ENCODE data around the gene RHBDL1. TPM values are rescaled to one million over a fixed set of nuclear protein-coding genes. Genes with fewer than 3 reads are reported as not detected.

Gene RHBDL1
- total RNA-seq, 2 donors from 2014 or later: 2.9 to 5.4 TPM

- Mint-ChIP-seq H3K9me3 (no peaks in the 10 kb centered on the region), H3K27me3 (no peaks in the 10 kb centered on the region), H3K4me3 (peak overlapping the region; percentile 82), H3K4me1 (peaks cover 9% of the 10 kb centered on the region), H3K36me3 (ENCODE audit: low read depth) (no peaks in the 10 kb centered on the region), H3K27ac (no peak overlapping the region)
- no peak for ATAC-seq (replicated peaks)
Measured at GRCh38 chr16:692356-693108, 17.1 kb downstream of the RHBDL1 start.

- Mint-ChIP-seq H3K9me3 (no peaks in the 10 kb centered on the region), H3K4me1 (peaks cover 9% of the 10 kb centered on the region), H3K4me3 (peak overlapping the region; percentile 82), H3K27ac (no peak overlapping the region), H3K36me3 (ENCODE audit: low read depth) (no peaks in the 10 kb centered on the region), H3K27me3 (no peaks in the 10 kb centered on the region)
- ATAC-seq (replicated peaks): no peak
Measured at GRCh38 chr16:693364-693763, 17.9 kb downstream of the RHBDL1 start.

GRCh38 chr16:693766-694165 lies 18.3 kb downstream of the RHBDL1 start:
- peak overlapping the region; percentile 82 for H3K4me3 Mint-ChIP-seq
- no peak for ATAC-seq (replicated peaks)

GRCh38 chr16:694187-694862 lies 18.9 kb downstream of the RHBDL1 start:
- Mint-ChIP-seq H3K4me3 (peak overlapping the region; percentile 90), H3K27ac (no peak overlapping the region), H3K9me3 (no peaks in the 10 kb centered on the region), H3K4me1 (peaks cover 9% of the 10 kb centered on the region), H3K27me3 (no peaks in the 10 kb centered on the region), H3K36me3 (ENCODE audit: low read depth) (no peaks in the 10 kb centered on the region)
- no peak for ATAC-seq (replicated peaks)

More at GRCh38 chr16:693766-694165, 18.3 kb downstream of the RHBDL1 start:
- H3K9me3 Mint-ChIP-seq: no peaks in the 10 kb centered on the region
- H3K36me3 Mint-ChIP-seq (ENCODE audit: low read depth): no peaks in the 10 kb centered on the region
- H3K4me1 Mint-ChIP-seq: peaks cover 9% of the 10 kb centered on the region
- no peak overlapping the region for H3K27ac Mint-ChIP-seq
- no peaks in the 10 kb centered on the region for H3K27me3 Mint-ChIP-seq

GRCh38 chr16:694863-695354 lies 19.4 kb downstream of the RHBDL1 start:
- H3K4me1 Mint-ChIP-seq: peaks cover 9% of the 10 kb centered on the region
- peak overlapping the region; percentile 90 for H3K27ac Mint-ChIP-seq
- H3K4me3 Mint-ChIP-seq: peak overlapping the region; percentile 90
- ATAC-seq (replicated peaks): no peak
- H3K36me3 Mint-ChIP-seq (ENCODE audit: low read depth): no peaks in the 10 kb centered on the region
- no peaks in the 10 kb centered on the region for H3K27me3 Mint-ChIP-seq
- no peaks in the 10 kb centered on the region for H3K9me3 Mint-ChIP-seq

- ATAC-seq (replicated peaks): peak; percentile 86
- peak overlapping the region; percentile 90 for H3K27ac Mint-ChIP-seq
Measured at GRCh38 chr16:695355-696089, 20.1 kb downstream of the RHBDL1 start.

GRCh38 chr16:698911-699671 lies 23.6 kb downstream of the RHBDL1 start:
- H3K4me3 Mint-ChIP-seq: peak overlapping the region; percentile 12
- H3K27ac Mint-ChIP-seq: no peak overlapping the region
- H3K36me3 Mint-ChIP-seq (ENCODE audit: low read depth): no peaks in the 10 kb centered on the region
- ATAC-seq (replicated peaks): no peak
- peaks cover 4% of the 10 kb centered on the region for H3K27me3 Mint-ChIP-seq
- H3K4me1 Mint-ChIP-seq: no peaks in the 10 kb centered on the region
- H3K9me3 Mint-ChIP-seq: no peaks in the 10 kb centered on the region

More at GRCh38 chr16:695355-696089, 20.1 kb downstream of the RHBDL1 start:
- no peaks in the 10 kb centered on the region for H3K9me3 Mint-ChIP-seq
- no peaks in the 10 kb centered on the region for H3K27me3 Mint-ChIP-seq
- H3K4me3 Mint-ChIP-seq: peak overlapping the region; percentile 90
- H3K4me1 Mint-ChIP-seq: peaks cover 9% of the 10 kb centered on the region
- no peaks in the 10 kb centered on the region for H3K36me3 Mint-ChIP-seq (ENCODE audit: low read depth)

- Mint-ChIP-seq H3K36me3 (ENCODE audit: low read depth) (no peaks in the 10 kb centered on the region), H3K4me3 (no peak overlapping the region), H3K27me3 (peaks cover 4% of the 10 kb centered on the region), H3K9me3 (no peaks in the 10 kb centered on the region), H3K27ac (no peak overlapping the region), H3K4me1 (no peaks in the 10 kb centered on the region)
- ATAC-seq (replicated peaks): peak; percentile 41
Measured at GRCh38 chr16:700684-701584, 25.5 kb downstream of the RHBDL1 start.

GRCh38 chr16:702341-702740 lies 26.9 kb downstream of the RHBDL1 start:
- no peak overlapping the region for H3K4me3 Mint-ChIP-seq

GRCh38 chr16:703406-703805 lies 27.9 kb downstream of the RHBDL1 start:
- no peaks in the 10 kb centered on the region for H3K4me1 Mint-ChIP-seq
- no peak overlapping the region for H3K27ac Mint-ChIP-seq
- H3K9me3 Mint-ChIP-seq: no peaks in the 10 kb centered on the region
- H3K36me3 Mint-ChIP-seq (ENCODE audit: low read depth): no peaks in the 10 kb centered on the region
- H3K27me3 Mint-ChIP-seq: peaks cover 16% of the 10 kb centered on the region
- no peak for ATAC-seq (replicated peaks)
- no peak overlapping the region for H3K4me3 Mint-ChIP-seq

More at GRCh38 chr16:702341-702740, 26.9 kb downstream of the RHBDL1 start:
- Mint-ChIP-seq H3K4me1 (no peaks in the 10 kb centered on the region), H3K36me3 (ENCODE audit: low read depth) (no peaks in the 10 kb centered on the region), H3K27ac (no peak overlapping the region), H3K9me3 (no peaks in the 10 kb centered on the region), H3K27me3 (peaks cover 8% of the 10 kb centered on the region)
- ATAC-seq (replicated peaks): no peak

GRCh38 chr16:704047-704446 lies 28.6 kb downstream of the RHBDL1 start:
- no peaks in the 10 kb centered on the region for H3K4me1 Mint-ChIP-seq
- no peaks in the 10 kb centered on the region for H3K36me3 Mint-ChIP-seq (ENCODE audit: low read depth)
- H3K27ac Mint-ChIP-seq: no peak overlapping the region
- no peak for ATAC-seq (replicated peaks)
- no peak overlapping the region for H3K4me3 Mint-ChIP-seq
- H3K27me3 Mint-ChIP-seq: peaks cover 16% of the 10 kb centered on the region
- H3K9me3 Mint-ChIP-seq: no peaks in the 10 kb centered on the region

- no peak for ATAC-seq (replicated peaks)
- H3K36me3 Mint-ChIP-seq (ENCODE audit: low read depth): no peaks in the 10 kb centered on the region
- no peak overlapping the region for H3K27ac Mint-ChIP-seq
- no peak overlapping the region for H3K4me3 Mint-ChIP-seq
- H3K9me3 Mint-ChIP-seq: no peaks in the 10 kb centered on the region
- no peaks in the 10 kb centered on the region for H3K4me1 Mint-ChIP-seq
- H3K27me3 Mint-ChIP-seq: peaks cover 16% of the 10 kb centered on the region
Measured at GRCh38 chr16:704552-705380, 29.3 kb downstream of the RHBDL1 start.
